HCT116 (cell line): ENCODE results near the gene LUZP2.

Source experiments
- CTCF ChIP-seq, 3 experiments: fragments of 200-600 bp in 1 of 3; sonication (generic) in 1 of 3; IDR thresholded peaks in 2 of 3; conservative IDR thresholded peaks in 1 of 3; 2 replicates each; pipeline ENCODE4 v1.5.1; 2012 to 2017; ENCODE audit warnings: low read depth in 2 of 3, low read length in 2 of 3, antibody characterized with exemption in 1 of 3, borderline replicate concordance in 1 of 3, control low read depth in 1 of 3, mild to moderate bottlenecking in 1 of 3, mixed read lengths in 1 of 3, mixed run types in 1 of 3, moderate library complexity in 1 of 3; ENCODE audit not compliant: insufficient read depth in 1 of 3
- EZH2 ChIP-seq: fragments of 200-600 bp; sonication (generic); IDR thresholded peaks from 2 replicates; pipeline ENCODE4 v1.6.1; 2017; ENCODE audit warnings: antibody characterized with exemption, mixed run types
- EZH2phosphoT487 ChIP-seq: fragments of 200-600 bp; IDR thresholded peaks from 2 replicates; pipeline ENCODE4 v1.6.1; 2018; ENCODE audit warnings: antibody characterized with exemption, borderline replicate concordance
- MAX ChIP-seq: IDR thresholded peaks from 2 replicates; pipeline ENCODE4 v1.6.1; 2012
- POLR2A ChIP-seq: IDR thresholded peaks from 2 replicates; pipeline ENCODE4 v1.7.0; 2011; ENCODE audit warnings: borderline replicate concordance; ENCODE audit not compliant: insufficient read depth, insufficient read length; ENCODE audit errors: extremely low read depth
- POLR2AphosphoS5 ChIP-seq: IDR thresholded peaks from 2 replicates; pipeline ENCODE4 v1.6.1; 2011; ENCODE audit warnings: mild to moderate bottlenecking, low read depth, low read length, moderate library complexity
- RAD21 ChIP-seq: IDR thresholded peaks from 2 replicates; pipeline ENCODE4 v1.6.1; 2012; ENCODE audit warnings: low read depth, mild to moderate bottlenecking
- REST ChIP-seq: IDR thresholded peaks from 2 replicates; pipeline ENCODE4 v1.6.1; 2012; ENCODE audit warnings: low read depth
- SIN3A ChIP-seq: IDR thresholded peaks from 2 replicates; pipeline ENCODE4 v1.6.1; 2012; ENCODE audit warnings: low read depth
- TCF7L2 ChIP-seq: IDR thresholded peaks from 2 replicates; pipeline ENCODE4 v1.7.0; 2011; ENCODE audit warnings: borderline replicate concordance, inconsistent platforms; ENCODE audit not compliant: insufficient read depth, insufficient read length; ENCODE audit errors: extremely low read depth
- YY1 ChIP-seq: IDR thresholded peaks from 2 replicates; pipeline ENCODE4 v1.6.1; 2011; ENCODE audit warnings: low read length, low read depth, moderate library complexity, mild to moderate bottlenecking; ENCODE audit not compliant: insufficient replicate concordance; ENCODE audit errors: extremely low read depth
- ZBTB33 ChIP-seq: IDR thresholded peaks from 2 replicates; pipeline ENCODE4 v1.6.1; 2011; ENCODE audit warnings: mild to moderate bottlenecking, low read length, moderate library complexity; ENCODE audit not compliant: insufficient replicate concordance; ENCODE audit errors: extremely low read depth
- ZNF274 ChIP-seq: fragments of 200-500 bp; sonication (Bioruptor generic); IDR thresholded peaks from 2 replicates; pipeline ENCODE4 v1.6.1; 2014; ENCODE audit warnings: mild to moderate bottlenecking, low read depth, low read length, inconsistent platforms

GRCh38 chr11:24900960-24901549 is 404.2 kb downstream of the LUZP2 start:
- TF ChIP-seq MAX (no peak), CTCF (IDR thresholded peaks at IDR 0.05 in 2 of 3, conservative IDR thresholded peaks at IDR 0.05 in 1 of 3; ENCODE audit: borderline replicate concordance in 1 of 3, insufficient read depth in 1 of 3, low read depth in 2 of 3, low read length in 2 of 3) (no peak), POLR2A (no peak), REST (no peak), EZH2 (no peak), POLR2AphosphoS5 (no peak), ZNF274 (no peak), RAD21 (no peak), YY1 (no peak), TCF7L2 (no peak), EZH2phosphoT487 (no peak), SIN3A (no peak), ZBTB33 (no peak)
